HG02970 (cell line): ENCODE data around the gene SLC10A6.
"Not testable (repeated sequence)": the region's sequence is repeated elsewhere in the genome, so short reads cannot be mapped to it uniquely, and the experiment has no call there.

Experiments
- ATAC-seq: cut with Tn5 transposase; IDR thresholded peaks from one replicate; pipeline ENCODE4 v1.9.1; 2021; ENCODE audit warnings: mild to moderate bottlenecking, moderate library complexity, moderate number of reproducible peaks; ENCODE audit not compliant: unreplicated experiment, low FRiP score

The SLC10A6 gene, protein sequence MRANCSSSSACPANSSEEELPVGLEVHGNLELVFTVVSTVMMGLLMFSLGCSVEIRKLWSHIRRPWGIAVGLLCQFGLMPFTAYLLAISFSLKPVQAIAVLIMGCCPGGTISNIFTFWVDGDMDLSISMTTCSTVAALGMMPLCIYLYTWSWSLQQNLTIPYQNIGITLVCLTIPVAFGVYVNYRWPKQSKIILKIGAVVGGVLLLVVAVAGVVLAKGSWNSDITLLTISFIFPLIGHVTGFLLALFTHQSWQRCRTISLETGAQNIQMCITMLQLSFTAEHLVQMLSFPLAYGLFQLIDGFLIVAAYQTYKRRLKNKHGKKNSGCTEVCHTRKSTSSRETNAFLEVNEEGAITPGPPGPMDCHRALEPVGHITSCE

DNA sequence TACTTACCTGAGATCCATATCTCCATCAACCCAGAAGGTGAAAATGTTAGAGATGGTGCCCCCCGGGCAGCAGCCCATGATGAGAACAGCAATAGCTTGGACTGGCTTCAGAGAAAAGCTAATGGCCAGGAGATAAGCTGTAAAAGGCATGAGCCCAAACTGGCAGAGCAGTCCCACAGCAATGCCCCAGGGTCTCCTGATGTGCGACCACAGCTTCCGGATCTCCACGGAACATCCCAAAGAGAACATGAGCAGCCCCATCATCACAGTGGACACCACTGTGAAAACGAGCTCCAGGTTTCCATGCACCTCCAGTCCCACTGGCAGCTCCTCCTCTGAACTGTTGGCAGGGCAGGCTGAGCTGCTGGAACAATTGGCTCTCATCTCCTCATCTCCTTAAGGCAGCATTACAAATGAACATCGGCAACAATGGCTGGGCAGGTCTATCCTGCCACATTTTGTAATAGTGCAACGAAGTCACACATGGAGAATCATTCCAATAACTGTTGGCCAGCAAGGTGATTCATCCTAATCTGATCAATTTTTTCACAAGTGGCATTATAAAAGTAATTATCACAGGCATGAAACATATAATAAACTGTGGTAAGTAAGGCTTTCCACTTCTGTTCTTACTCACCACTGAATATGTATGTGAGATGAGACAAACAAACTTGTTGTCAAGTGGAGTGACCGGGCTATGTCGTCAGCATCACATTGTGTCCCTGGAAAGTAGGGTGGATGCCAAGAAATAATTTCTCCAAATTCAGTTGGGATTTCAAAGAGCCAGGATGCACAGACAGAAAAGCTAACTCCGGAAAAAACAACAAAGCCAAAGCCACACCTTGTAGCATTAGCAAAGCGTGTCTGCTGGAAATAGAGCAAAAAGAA lies at the start of gene SLC10A6:
SLC10A6 (minus strand) TSS at position 653 of the 888 bp plus-strand sequence; CDS start at position 384, 269 bp downstream.
- no peak for ATAC-seq

DNA sequence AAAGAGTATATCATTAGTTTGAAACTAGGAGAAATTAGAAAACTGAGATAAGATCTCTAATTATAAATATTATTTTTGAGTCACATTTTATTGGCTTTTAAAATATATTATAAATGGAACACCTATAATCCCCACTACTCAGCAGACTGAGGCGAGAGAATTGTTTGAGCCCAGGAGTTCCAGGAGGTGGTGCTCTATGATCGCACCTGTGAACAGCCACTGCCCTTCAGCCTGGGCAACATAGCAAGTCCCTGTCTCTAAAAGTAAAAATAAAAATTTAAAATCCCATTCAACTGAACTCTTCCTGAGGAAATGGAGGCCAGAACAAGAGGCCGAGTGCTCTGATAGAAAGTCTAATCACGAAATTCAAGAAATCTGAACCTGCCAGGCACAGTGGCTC lies 49.4 kb upstream of the SLC10A6 start:
- ATAC-seq, result no peak

DNA sequence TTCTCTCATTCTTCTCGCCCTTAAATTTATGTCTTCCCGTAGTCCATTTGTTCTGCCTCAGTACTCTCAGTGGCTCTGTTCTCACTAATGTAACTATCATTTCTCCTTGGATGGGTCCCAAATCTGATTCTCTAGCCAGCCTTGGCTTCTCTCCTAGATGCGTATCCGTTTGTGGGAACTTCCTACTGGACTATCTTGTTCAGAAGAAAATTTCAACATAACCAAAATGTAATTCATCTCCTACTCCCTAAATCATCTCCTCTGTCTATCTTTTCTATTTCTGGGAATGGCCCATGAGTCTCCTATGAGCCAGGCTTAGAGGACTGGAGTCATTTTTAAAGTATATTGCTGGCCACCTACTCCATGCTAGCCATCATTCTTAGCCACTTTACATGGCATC lies 47.4 kb upstream of the SLC10A6 start:
- no peak for ATAC-seq

DNA sequence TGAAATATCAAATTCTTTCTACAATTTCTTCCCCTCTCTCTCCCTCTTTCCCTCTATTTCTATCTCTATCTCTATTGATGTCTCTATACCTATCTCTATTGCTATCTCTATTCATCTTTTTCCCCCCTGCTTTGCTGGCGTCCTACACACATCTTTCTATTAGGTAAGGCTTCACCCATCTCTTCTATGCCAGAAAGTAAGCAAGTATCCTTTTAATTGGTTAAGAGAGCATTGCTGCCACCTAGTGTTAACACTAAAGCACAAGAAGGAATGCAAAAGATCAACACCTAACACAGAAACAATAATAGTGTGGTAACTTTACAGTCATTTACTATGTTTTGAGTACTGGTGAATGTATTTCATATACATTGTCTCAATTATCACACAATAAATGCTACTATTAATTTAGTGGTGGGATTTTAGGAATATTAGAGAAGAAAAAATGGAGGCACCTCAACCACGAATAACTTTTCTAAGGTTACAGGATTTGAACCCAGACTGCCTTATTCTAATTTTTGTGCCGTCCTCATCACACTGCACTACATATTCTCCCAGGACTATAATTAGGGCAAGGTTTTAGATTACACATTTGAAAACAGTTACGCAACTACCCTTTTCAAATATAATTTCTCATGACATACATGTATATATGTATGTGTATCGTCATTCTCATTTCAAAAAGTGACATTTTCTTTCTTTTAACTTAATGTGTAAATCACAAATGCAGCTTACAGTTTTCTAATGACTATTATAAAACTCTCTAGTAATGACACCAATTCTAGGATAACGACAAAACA lies 46.7 kb upstream of the SLC10A6 start:
- no peak for ATAC-seq

DNA sequence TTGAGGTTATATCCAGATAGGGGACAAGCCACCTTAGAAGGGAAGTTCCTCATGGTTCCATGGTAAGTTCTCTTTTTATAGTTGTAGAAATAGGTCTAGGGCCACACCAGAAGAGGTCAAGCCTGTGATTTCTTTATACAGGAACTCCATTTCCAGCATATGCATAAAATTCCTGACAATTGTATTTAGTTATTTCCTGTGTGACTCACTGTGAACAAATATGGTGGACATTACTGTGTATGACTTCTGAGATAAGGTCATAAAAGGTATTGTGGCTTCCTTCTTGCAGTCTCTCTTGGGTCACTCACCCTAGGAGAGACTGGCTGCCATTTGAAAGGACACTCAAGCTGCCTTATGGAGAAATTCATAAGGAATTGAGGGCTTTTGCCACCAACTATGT lies 45.3 kb upstream of the SLC10A6 start:
- no peak for ATAC-seq

DNA sequence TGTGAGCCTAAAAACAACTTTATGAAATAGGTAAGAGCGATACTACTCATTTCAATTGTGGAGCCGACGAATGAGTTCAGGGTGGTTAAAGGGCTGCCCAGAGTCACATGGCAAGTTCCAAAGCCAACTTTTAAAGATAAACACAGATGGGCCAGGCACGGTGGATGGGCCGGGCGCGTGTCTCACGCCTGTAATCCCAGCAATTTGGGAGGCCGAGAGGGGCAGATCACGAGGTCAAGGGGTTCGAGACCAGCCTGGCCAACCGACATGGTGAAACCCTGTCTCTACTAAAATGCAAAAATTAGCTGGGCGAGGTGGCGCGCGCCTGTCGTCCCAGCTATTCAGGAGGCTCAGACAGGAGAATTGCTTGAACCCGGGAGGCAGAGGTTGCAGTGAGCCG lies 44.0 kb upstream of the SLC10A6 start:
- ATAC-seq, result no peak

DNA sequence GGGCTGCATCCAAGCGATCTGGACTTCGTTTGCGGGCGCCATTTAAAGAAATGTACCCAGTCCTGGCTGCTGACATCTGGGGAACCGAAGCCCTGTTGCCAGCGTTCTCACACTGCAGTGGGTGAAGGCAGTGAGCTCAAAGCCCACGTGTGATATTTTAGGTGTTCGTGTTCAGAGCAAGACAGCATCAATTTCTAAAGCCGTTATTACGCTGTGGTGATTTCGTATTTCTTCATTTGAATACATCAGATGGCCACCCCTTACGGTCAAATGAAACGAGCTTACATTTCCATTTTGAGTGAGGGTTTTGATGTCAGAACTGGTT lies 43.4 kb upstream of the SLC10A6 start:
- ATAC-seq, result no peak

DNA sequence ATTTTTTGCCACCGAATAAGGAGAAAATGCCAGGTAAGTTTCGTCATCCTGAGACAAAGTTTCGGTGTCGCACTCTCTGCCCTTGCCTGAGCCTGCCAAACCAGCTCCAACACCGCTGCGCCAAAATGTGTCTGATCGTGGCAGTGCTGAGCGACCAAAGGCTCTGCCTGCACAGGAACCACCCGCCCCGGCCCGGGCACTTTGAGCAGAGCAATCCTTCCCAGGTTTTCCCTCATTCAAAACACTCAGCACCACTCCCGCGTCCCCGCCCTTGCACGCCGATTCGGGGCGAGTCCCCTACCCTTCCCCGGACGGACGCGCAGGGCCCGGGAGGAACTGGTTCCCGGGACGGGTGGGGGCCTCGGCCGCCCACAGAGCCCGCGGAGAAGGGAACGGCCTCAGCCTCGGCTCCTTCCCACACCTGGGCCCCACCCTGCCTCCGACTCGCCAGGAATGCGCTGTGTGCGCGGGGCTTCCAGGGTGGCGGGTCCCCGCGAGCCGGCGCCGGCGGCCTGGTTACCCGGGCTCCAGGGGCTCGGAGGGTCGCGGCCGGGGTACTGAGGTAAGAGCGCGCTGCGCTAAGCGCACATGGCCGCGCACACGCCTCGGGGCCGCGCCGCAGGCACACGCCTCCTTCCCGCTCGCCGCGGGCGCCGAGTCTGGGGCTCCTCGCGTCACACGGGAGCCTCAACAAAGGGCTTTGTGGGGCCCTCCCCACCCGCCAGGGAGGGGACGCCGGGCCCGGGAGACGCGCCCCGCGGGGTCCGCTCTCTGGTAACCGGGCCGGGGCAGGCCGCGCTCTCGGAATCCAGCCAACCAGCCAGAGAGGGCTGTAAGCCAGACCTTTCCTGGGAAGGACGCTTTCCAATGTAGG lies 42.8 kb upstream of the SLC10A6 start, which contains the start of gene C4orf36:
C4orf36 (minus strand) TSS at position 661 of the 874 bp plus-strand sequence. CDS start 902 bp downstream, outside the sequence.
- ATAC-seq, result no peak

DNA sequence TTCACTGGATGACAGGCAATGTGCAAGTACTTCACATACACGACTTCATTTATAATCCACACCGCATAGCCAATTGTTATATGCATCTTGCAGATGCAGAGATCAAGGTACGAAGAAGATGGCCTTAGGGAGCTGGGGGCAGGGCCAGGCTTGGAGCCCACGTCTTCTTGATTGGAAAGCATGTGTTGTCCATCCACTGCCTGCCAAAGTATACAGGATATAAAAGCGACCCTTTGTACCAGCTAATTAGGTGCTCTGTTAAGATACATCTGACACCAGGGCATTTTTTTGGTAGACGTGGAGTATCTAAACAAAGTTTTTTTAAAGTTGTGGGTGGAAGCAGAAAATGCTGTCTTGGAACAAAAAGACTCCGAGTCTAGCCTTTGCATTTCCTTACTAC lies 41.6 kb upstream of the SLC10A6 start:
- ATAC-seq, result no peak

DNA sequence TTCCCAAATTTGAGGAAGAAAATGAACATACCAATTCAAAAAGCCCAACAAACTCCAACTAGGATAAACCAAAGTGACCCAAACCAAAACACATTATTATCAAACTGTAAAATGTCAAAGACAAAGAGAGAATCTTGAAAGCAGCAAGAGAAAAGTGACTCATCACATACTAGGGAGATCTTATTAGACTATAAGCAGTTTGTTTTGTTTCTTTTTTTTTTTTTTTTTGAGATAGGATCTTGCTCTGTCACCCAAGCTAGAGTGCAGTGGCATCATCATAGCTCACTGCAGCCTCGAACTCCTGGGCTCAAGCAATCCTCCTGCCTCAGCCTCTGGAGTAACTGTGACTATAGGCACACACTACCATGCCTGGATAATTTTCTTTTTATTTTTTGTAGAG lies 30.5 kb upstream of the SLC10A6 start:
- no peak for ATAC-seq

DNA sequence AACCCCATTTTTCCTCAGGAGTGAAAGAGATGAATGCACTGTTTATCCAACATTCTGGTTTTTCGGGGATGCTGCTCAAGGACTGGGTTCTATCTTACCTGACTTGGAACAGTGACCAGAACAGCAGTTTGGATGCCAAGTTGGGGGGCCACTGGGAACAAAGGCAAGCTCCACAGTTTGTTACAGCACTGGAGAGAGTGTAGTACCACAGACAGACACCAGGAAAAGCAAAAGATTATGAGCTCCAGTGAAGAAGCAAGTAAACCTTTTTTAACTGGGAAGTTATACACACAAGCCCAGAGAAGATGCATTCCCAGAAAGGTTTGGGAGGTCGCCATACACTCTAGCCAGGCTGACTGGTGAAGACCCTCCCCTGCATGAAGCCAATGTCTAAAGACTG lies 29.5 kb upstream of the SLC10A6 start:
- no peak for ATAC-seq

DNA sequence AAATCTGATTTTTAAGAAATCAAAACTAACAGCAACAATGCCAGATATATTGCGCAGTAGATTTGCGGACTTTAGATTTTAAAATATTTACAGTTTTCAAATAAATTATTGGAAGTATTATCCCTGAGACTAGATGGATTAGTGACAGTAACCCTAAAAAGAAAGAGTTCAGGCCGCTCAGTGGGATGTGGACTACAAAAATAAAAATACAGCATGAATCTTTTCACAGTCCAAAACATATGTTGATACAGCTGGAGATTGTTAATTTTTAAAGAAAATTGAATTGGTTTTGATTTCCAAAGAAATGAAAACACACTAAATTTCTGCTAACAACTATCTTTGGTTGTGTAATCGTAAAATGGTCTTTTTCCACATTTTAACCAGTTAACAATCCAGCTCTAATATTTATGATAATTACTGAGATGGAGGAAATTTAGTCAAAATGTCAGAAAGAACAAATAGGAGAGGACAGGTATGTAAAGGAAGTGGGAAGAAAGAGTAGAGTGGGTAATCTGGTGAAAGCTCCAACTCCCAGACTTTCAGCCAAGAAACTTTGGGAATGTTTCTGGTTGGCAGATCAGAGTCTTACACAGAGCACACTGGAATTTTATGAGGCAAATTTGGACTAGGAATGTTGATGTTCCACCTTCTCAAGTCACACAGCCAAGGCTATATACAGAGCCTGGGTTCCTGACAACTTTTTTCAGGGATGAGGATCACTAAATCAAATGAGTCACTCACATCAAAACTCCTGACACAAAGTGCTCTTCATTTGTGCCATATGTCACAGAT lies 27.9 kb upstream of the SLC10A6 start:
- no peak for ATAC-seq

DNA sequence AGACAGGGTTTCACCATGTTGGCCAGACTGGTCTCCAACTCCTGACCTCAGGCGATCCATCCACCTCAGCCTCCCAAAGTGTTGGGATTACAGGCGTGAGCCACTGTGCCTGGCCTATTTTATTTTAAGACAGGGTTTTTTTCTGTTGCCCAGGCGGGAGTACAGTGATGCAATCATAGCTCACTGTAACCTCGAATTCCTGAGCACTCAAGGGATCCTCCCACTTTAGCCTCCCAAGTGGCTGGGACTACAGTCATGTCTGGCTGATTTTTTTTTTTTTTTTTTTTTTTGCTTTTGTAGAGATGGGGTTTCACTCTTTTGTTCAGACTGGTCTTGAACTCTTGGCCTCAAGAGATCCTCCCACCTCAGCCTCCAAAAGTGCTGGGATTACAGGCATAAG lies 26.3 kb upstream of the SLC10A6 start:
- ATAC-seq, result not testable (repeated sequence)

DNA sequence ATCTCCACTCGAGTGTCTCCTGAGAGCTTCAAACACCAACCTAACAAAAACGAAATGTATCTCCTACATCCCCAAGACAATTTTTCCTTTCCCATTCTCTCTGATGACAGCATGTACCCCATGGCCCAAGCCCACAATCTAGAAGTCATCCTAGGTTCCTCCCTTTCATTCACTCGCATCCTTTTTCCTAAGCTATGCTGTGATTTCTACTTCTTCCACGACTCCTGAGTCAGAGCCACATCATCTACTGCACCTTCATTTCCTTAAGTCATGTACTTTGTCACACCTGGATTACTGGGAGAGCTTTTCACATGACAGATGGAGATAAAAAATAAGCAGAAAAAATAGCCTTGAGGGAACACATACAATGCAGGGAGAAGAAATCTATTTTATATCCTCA lies 23.0 kb upstream of the SLC10A6 start:
- no peak for ATAC-seq

DNA sequence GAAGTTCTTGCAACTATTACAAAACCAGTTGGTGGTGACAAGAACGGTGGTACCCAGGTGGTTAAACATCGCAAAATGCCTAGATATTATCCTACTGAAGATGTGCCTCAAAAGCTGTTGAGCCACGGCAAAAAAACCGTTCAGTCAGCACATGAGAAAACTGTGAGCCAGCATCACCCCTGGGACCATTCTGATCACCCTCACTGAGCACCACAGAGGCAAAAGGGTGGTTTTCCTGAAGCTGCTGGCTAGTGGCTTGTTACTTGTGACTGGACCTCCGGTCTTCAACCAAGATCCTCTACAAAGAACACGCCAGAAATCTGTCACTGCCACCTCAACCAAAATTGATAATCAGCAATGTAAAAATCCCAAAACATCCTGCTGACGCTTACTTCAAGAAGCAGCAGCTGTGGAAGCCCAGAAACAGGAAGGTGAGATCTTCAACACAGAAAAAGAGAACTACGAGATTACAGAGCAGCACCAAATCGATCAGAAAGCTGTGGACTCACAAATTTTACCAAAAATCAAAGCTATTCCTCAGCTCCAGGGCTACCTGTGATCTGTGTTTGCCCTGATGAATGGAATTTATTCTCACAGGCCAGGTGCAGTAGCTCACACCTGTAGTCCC lies 21.4 kb upstream of the SLC10A6 start:
- ATAC-seq, result no peak

DNA sequence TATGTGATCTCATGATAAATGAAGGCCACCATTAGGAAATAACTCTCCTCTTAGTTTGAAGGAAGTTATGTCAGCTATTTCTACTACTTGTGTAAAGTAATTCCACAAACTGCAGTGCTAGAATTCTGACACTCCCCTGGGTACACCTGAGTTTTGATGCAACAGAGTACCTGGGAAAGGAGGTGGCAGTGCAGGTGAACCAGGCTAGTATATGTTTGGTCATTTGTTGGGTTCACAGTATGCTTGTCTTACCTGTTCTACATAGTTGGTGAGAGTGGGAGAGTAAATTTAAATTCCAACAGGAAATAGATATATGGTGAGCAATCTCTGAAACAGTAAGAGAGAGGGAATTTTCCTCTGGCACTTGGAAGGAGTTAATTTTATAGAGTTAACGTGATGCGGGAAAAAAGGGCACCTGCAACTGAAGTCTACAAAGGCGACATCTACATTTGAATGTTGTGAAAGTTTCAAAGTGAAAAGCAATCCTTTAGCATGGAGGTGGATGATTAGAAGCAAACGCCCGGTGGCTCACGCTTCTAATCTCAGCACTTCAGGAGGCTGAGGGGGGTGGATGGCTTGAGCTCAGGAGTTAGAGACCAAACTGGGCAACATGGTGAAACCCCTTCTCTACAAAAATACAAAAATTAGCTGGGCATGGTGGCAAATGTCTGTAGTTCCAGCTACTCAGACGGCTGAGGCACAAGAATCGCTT lies 8.3 kb upstream of the SLC10A6 start:
- ATAC-seq, result no peak

DNA sequence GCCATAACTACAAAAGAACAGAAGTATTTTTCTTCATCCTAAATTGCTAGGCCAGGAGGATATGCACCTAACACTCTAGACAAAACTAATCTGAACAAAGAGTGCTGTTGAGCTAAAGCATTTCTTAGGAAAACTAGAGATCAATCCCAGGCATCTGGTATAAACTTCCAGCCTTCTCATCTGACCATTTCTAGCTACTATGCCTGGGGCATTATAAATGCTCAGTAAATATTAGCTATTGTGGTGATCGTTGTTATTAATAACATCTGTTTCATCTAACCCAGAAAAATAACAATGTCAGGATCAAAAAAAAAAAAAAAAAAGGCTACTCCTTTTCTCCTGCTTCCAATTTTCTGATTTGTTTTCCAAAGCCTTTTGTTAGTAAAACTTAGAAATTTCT lies 7.7 kb upstream of the SLC10A6 start:
- ATAC-seq, result no peak

DNA sequence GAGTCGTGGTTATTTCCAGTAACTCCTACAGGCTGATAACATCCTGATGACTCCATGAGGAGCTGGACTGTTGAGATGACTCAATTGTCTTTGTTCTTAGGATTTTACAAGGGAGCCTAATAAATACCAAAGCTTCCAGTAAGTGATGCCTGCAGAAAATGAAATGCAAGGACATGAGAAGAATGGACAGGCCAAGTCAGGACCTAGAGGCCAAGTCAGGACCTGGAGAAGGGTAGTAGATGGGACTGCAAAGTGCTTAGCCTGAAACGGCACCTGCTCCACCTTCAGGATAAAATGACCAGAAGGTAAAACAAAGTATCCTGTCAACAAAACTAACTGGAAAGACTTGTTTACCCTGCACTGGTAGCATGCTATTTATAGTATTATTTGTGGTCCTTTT lies 6.4 kb upstream of the SLC10A6 start:
- no peak for ATAC-seq
